GM23248 (cell line): Measurements from ENCODE around the gene TCF7L2.

Experiments
- EZH2 ChIP-seq: fragments of 200-600 bp; sonication (generic); IDR thresholded peaks from 2 replicates; pipeline ENCODE4 v1.6.1; 2018; ENCODE audit warnings: antibody characterized with exemption, mild to moderate bottlenecking; ENCODE audit not compliant: insufficient read depth, poor library complexity, severe bottlenecking
- EZH2phosphoT487 ChIP-seq: fragments of 200-600 bp; sonication (generic); IDR thresholded peaks from 2 replicates; pipeline ENCODE4 v1.6.1; 2018; ENCODE audit warnings: antibody characterized with exemption, moderate library complexity, mild to moderate bottlenecking, low read depth; ENCODE audit not compliant: insufficient read depth

GRCh38 chr10:113059371-113059780, 109.3 kb downstream of the TCF7L2 start:
- TF ChIP-seq EZH2 (no peak), EZH2phosphoT487 (no peak)
